Endodermal cell (in vitro differentiated cells): ENCODE data around the gene REV3L. TPM values are rescaled to one million over a fixed set of nuclear protein-coding genes. Genes with fewer than 3 reads are reported as not detected.
"Not testable (repeated sequence)": the region's sequence is repeated elsewhere in the genome, so short reads cannot be mapped to it uniquely, and the experiment has no call there.

Experiments
- DNase-seq: peaks from one replicate; pipeline ENCODE4 v3.0.0-alpha.2; 2017
- H3K27ac ChIP-seq: 2 replicates; pipeline ENCODE4 v1.5.1; 2013; ENCODE audit warnings: mild to moderate bottlenecking, low read depth, low read length, moderate library complexity
- H3K27me3 ChIP-seq: 2 replicates; pipeline ENCODE4 v1.6.1; 2013; ENCODE audit warnings: mild to moderate bottlenecking, low read length, moderate library complexity; ENCODE audit not compliant: insufficient read depth, control insufficient read depth, poor library complexity, severe bottlenecking
- H3K36me3 ChIP-seq: 2 replicates; pipeline ENCODE4 v1.7.0; 2013; ENCODE audit warnings: mild to moderate bottlenecking, low read length, moderate library complexity; ENCODE audit not compliant: control insufficient read depth, insufficient read depth
- H3K4me1 ChIP-seq: one replicate; pipeline ENCODE4 v1.7.0; 2013; ENCODE audit warnings: low read length; ENCODE audit not compliant: control insufficient read depth, insufficient read depth
- H3K4me3 ChIP-seq: 2 replicates; pipeline ENCODE4 v1.5.1; 2013; ENCODE audit warnings: mild to moderate bottlenecking, low read length, moderate library complexity
- H3K9ac ChIP-seq: 2 replicates; pipeline ENCODE4 v1.6.1; 2013; ENCODE audit warnings: mild to moderate bottlenecking, low read length, moderate library complexity; ENCODE audit not compliant: poor library complexity, severe bottlenecking; ENCODE audit errors: extremely low read depth
- H3K9me3 ChIP-seq: 2 replicates; pipeline ENCODE4 v1.6.1; 2013; ENCODE audit warnings: mild to moderate bottlenecking, low read length, moderate library complexity; ENCODE audit not compliant: control insufficient read depth
- H3K27ac Mint-ChIP-seq: 2 replicates; pipeline ENCODE4 v1.8.0; 2020; ENCODE audit warnings: mixed read lengths
- H3K27me3 Mint-ChIP-seq: 2 replicates; pipeline ENCODE4 v1.8.0; 2021; ENCODE audit warnings: mild to moderate bottlenecking, mixed read lengths; ENCODE audit not compliant: insufficient read depth
- H3K36me3 Mint-ChIP-seq: 2 replicates; pipeline ENCODE4 v1.8.0; 2020; ENCODE audit warnings: low read depth, mixed read lengths
- H3K4me1 Mint-ChIP-seq: 2 replicates; pipeline ENCODE4 v1.8.0; 2020; ENCODE audit warnings: mixed read lengths
- H3K4me3 Mint-ChIP-seq: 2 replicates; pipeline ENCODE4 v1.8.0; 2020; ENCODE audit warnings: mild to moderate bottlenecking, moderate library complexity, mixed read lengths
- H3K9me3 Mint-ChIP-seq: 2 replicates; pipeline ENCODE4 v1.8.0; 2020; ENCODE audit warnings: mild to moderate bottlenecking, mixed read lengths
- CTCF ChIP-seq: fragments of 200-600 bp; sonication (generic); conservative IDR thresholded peaks from 2 replicates; pipeline ENCODE4 v1.5.0; 2021; ENCODE audit warnings: antibody characterized with exemption, mild to moderate bottlenecking
- WGBS, 2 experiments: methylation state at CpG; one replicate each; pipeline versions ENCODE4 v1.1.5 to v1.1.7; 2013; ENCODE audit warnings: missing lambda C conversion rate in 2 of 2, mixed read lengths in 1 of 2; ENCODE audit not compliant: insufficient coverage in 1 of 2, insufficient read length in 1 of 2; 5-methylcytosine and 5-hydroxymethylcytosine counted together
- total RNA-seq, 2 donors: library from RNA; stranded (reverse); fragmentation: NEBNext Ultra II Directional in 1 of 2; extraction: Animal tissue kit (Norgen Biotek cat#: 25700) in 1 of 2; gene quantifications; 2 replicates in 1 of 2; 3 replicates in 1 of 2; pipeline ENCODE4 v1.2.1, GENCODE V29; 2021

The REV3L gene
- total RNA-seq, 2 donors from 2014 or later = 19.2 to 28.1 TPM

GRCh38 chr6:111477481-111477938 lies 5.5 kb downstream of the REV3L start:
- H3K4me3 Mint-ChIP-seq = no peak overlapping the region
- Histone ChIP-seq H3K4me1 (peaks cover 4% of the 10 kb centered on the region), H3K36me3 (no peaks in the 10 kb centered on the region), H3K4me3 (peak overlapping the region; percentile 37), H3K27me3 (peaks cover 15% of the 10 kb centered on the region), H3K9ac (no peak overlapping the region), H3K9me3 (no peaks in the 10 kb centered on the region), H3K27ac (no peak overlapping the region)
- peak; percentile 81 for DNase-seq
- peak overlapping the region; percentile 19 for H3K27ac Mint-ChIP-seq
- no peaks in the 10 kb centered on the region for H3K9me3 Mint-ChIP-seq
- TF ChIP-seq CTCF = no peak
- no peaks in the 10 kb centered on the region for H3K36me3 Mint-ChIP-seq
- peaks cover 36% of the 10 kb centered on the region for H3K4me1 Mint-ChIP-seq
- 24 to 44% methylated on average over 1 of the region's 1 CpG for WGBS, 2 experiments
- peaks cover 48% of the 10 kb centered on the region for H3K27me3 Mint-ChIP-seq

- H3K4me1 ChIP-seq, H3K36me3 Mint-ChIP-seq, H3K27ac Mint-ChIP-seq, H3K36me3 ChIP-seq, DNase-seq, H3K9me3 Mint-ChIP-seq, H3K27ac ChIP-seq, H3K4me3 Mint-ChIP-seq, H3K9ac ChIP-seq, H3K9me3 ChIP-seq, H3K4me3 ChIP-seq: not testable (repeated sequence)
- H3K27me3 ChIP-seq = peaks cover 14% of the 10 kb centered on the region
- 98 to 100% methylated on average over 2 to 3 of the region's 3 CpGs for WGBS, 2 experiments
- Mint-ChIP-seq H3K27me3 (peaks cover 38% of the 10 kb centered on the region), H3K4me1 (peaks cover 29% of the 10 kb centered on the region)
Measured at GRCh38 chr6:111476061-111476460, 7.0 kb downstream of the REV3L start.

- Mint-ChIP-seq H3K4me3 (no peak overlapping the region), H3K27me3 (peaks cover 29% of the 10 kb centered on the region), H3K27ac (no peak overlapping the region), H3K4me1 (peaks cover 24% of the 10 kb centered on the region), H3K36me3 (no peaks in the 10 kb centered on the region), H3K9me3 (no peaks in the 10 kb centered on the region)
- no peak overlapping the region for H3K27ac ChIP-seq
- peaks cover 6% of the 10 kb centered on the region for H3K36me3 ChIP-seq
- TF ChIP-seq CTCF = no peak
- no peak overlapping the region for H3K4me3 ChIP-seq
- H3K9ac ChIP-seq = no peak overlapping the region
- peaks cover 2% of the 10 kb centered on the region for H3K27me3 ChIP-seq
- WGBS, 2 experiments = 60% methylated on average over 1 of the region's 2 CpGs; no CpG with 5 or more reads in 1 of the 2 experiments
- no peaks in the 10 kb centered on the region for H3K9me3 ChIP-seq
- no peak for DNase-seq
- H3K4me1 ChIP-seq = peaks cover 4% of the 10 kb centered on the region
Measured at GRCh38 chr6:111474771-111475170, 8.2 kb downstream of the REV3L start.

- Histone ChIP-seq H3K36me3 (peaks cover 6% of the 10 kb centered on the region), H3K9me3 (no peaks in the 10 kb centered on the region), H3K9ac (no peak overlapping the region), H3K27me3 (no peaks in the 10 kb centered on the region), H3K4me1 (peaks cover 4% of the 10 kb centered on the region), H3K4me3 (no peak overlapping the region), H3K27ac (no peak overlapping the region)
- WGBS, 2 experiments = 96 to 100% methylated on average over 2 to 4 of the region's 4 CpGs
- H3K4me1 Mint-ChIP-seq = peaks cover 24% of the 10 kb centered on the region
- TF ChIP-seq CTCF = no peak
- peaks cover 3% of the 10 kb centered on the region for H3K36me3 Mint-ChIP-seq
- no peak overlapping the region for H3K27ac Mint-ChIP-seq
- H3K9me3 Mint-ChIP-seq = no peaks in the 10 kb centered on the region
- no peak overlapping the region for H3K4me3 Mint-ChIP-seq
- DNase-seq = peak; percentile 48
- H3K27me3 Mint-ChIP-seq = peaks cover 24% of the 10 kb centered on the region
Measured at GRCh38 chr6:111474106-111474505, 8.9 kb downstream of the REV3L start.
